Measurements from ENCODE around the gene AATF. TPM values are rescaled to one million over a fixed set of nuclear protein-coding genes. Genes with fewer than 3 reads are reported as not detected.

Gene AATF
- total and polyA plus RNA-seq, 9 of the 15 experiments (the other 6 are each of a cell fraction or from before 2014, with no cell fraction given): 34.5 to 133 (median 90.1) TPM

- TF ChIP-seq BCLAF1 (IDR thresholded peaks at IDR 0.05; ENCODE audit: borderline replicate concordance in 1 of 2, control insufficient read depth in 1 of 2, low read depth in 2 of 2, low read length in 1 of 2): no peak
- no peak for TF ChIP-seq ATF4 (CRISPR knock-in tag; IDR thresholded peaks at IDR 0.05)
- no peak for TF ChIP-seq ZNF830 (CRISPR knock-in tag; IDR thresholded peaks at IDR 0.05)
- TF ChIP-seq NFYB (IDR thresholded peaks at IDR 0.05; ENCODE audit: extremely low read depth, insufficient read length): no peak
- TF ChIP-seq STAT5A (IDR thresholded peaks at IDR 0.05; ENCODE audit: borderline replicate concordance, low read length): no peak
- TF ChIP-seq STAT6 (CRISPR knock-in tag; IDR thresholded peaks at IDR 0.05): no peak
- no peak for TF ChIP-seq ZFP91 (CRISPR knock-in tag; IDR thresholded peaks at IDR 0.05)
Measured at GRCh38 chr17:36907407-36907806, 41.3 kb upstream of the AATF start (continued).
